Colonic mucosa (tissue), 4 donors: ENCODE results near the gene DCK. TPM values are rescaled to one million over a fixed set of nuclear protein-coding genes. Genes with fewer than 3 reads are reported as not detected.

Source experiments
- DNase-seq: peaks from one replicate; pipeline ENCODE4 v3.0.0-alpha.2; 2020
- H3K27ac ChIP-seq: fragments of 200-600 bp; one replicate; pipeline ENCODE4 v1.8.0; 2021
- H3K27me3 ChIP-seq: fragments of 200-600 bp; one replicate; pipeline ENCODE4 v1.8.0; 2021
- H3K36me3 ChIP-seq: fragments of 200-600 bp; one replicate; pipeline ENCODE4 v1.8.0; 2021
- H3K4me1 ChIP-seq: fragments of 200-600 bp; one replicate; pipeline ENCODE4 v1.8.0; 2021; ENCODE audit warnings: mild to moderate bottlenecking
- H3K4me3 ChIP-seq: fragments of 200-600 bp; one replicate; pipeline ENCODE4 v1.8.0; 2021
- H3K9ac ChIP-seq, 2 donors: one replicate each; pipeline ENCODE4 v1.7.0; 2013; ENCODE audit warnings: control low read depth in 2 of 2, low read depth in 2 of 2, low read length in 2 of 2
- H3K9me3 ChIP-seq: fragments of 200-600 bp; one replicate; pipeline ENCODE4 v1.8.0; 2021
- CTCF ChIP-seq: fragments of 200-600 bp; IDR thresholded peaks from one replicate; pipeline ENCODE4 v1.8.0; 2022; ENCODE audit warnings: antibody characterized with exemption, mild to moderate bottlenecking
- intact Hi-C: fragments of 100-400 bp; cut with DNase I; formaldehyde crosslinking; loops from one replicate; pipeline ENCODE4 v1.14.1; 2022
- total RNA-seq, 2 donors: library from RNA; stranded (reverse); fragmentation: NEBNext Ultra II Directional in 1 of 2; extraction: Animal tissue kit (Norgen Biotek cat#: 25700) in 1 of 2; gene quantifications; one replicate each; pipeline ENCODE4 v1.2.1, GENCODE V29; 2021
- donor health status: healthy.
- donor health status: DM: no; HTN: no; CAD: no.
- donor health status: DM: no; HTN: no; CAD: no.

DCK gene
- total RNA-seq, 2 donors from 2014 or later: 15.0 to 19.1 TPM

- peak overlapping the region; percentile 69 for H3K27ac ChIP-seq
- intact Hi-C loops: no loop called here
- no peaks in the 10 kb centered on the region for H3K9me3 ChIP-seq
- peak overlapping the region in 1 of 2 donors; percentile 55 for H3K9ac ChIP-seq
- DNase-seq: peak; percentile 24
- no peaks in the 10 kb centered on the region for H3K4me1 ChIP-seq
- peak overlapping the region; percentile 9 for H3K4me3 ChIP-seq
- H3K27me3 ChIP-seq: no peaks in the 10 kb centered on the region
- H3K36me3 ChIP-seq: no peaks in the 10 kb centered on the region
- TF ChIP-seq CTCF: no peak
Observed at GRCh38 chr4:71074452-71075299, 81.2 kb downstream of the DCK start.

Other genes starting within 250 kb of the DCK start
- gene GRSF1, start 153.8 kb upstream of the DCK start, total RNA-seq: 100 to 1,000 TPM in 1 of 2 donors, 10 to 100 TPM in 1; 91.0 to 108 TPM
- gene MOB1B, start 91.3 kb upstream of the DCK start, total RNA-seq: 10 to 100 TPM; 11.0 to 15.6 TPM